ENCODE measurements around the gene HOTAIR. TPM values are rescaled to one million over a fixed set of nuclear protein-coding genes. Genes with fewer than 3 reads are reported as not detected.
A peak's percentile ranks its signal among the peaks of the same experiment; 100 is the strongest.

The HOTAIR gene
- total RNA-seq, 1 donor from 2014 or later = not detected

- DNase-seq (ENCODE audit: low spot score) (no peak), ATAC-seq (no peak)
These were observed 2.3 kb upstream of the HOTAIR start for GRCh38 chr12:53976823-53977595.

GRCh38 chr12:53976172-53976822 lies 1.5 kb upstream of the HOTAIR start:
- ATAC-seq = no peak
- no peak for DNase-seq (ENCODE audit: low spot score)

GRCh38 chr12:53975479-53976152 lies 862 bp upstream of the HOTAIR start:
- ATAC-seq = no peak
- DNase-seq (ENCODE audit: low spot score) = no peak

GRCh38 chr12:53975064-53975471 lies 314 bp upstream of the HOTAIR start:
- no peak for DNase-seq (ENCODE audit: low spot score)
- no peak for ATAC-seq

- ATAC-seq = no peak
- no peak for DNase-seq (ENCODE audit: low spot score)
These were observed 1.3 kb downstream of the HOTAIR start for GRCh38 chr12:53973236-53974042.

GRCh38 chr12:53972722-53973235 lies 2.0 kb downstream of the HOTAIR start, which contains the start of gene HOXC11:
Gene HOXC11, plus strand, starts transcription at chr12:53973126. Its CDS starts 116 bp downstream, at chr12:53973242.
- DNase-seq (ENCODE audit: low spot score) (no peak), ATAC-seq (no peak)

- DNase-seq (ENCODE audit: low spot score) (no peak), ATAC-seq (no peak)
These were observed 2.5 kb downstream of the HOTAIR start for GRCh38 chr12:53972152-53972702.

GRCh38 chr12:53971686-53972085 lies 3.1 kb downstream of the HOTAIR start:
- no peak for DNase-seq (ENCODE audit: low spot score)
- ATAC-seq = no peak

- ATAC-seq = no peak
- no peak for DNase-seq (ENCODE audit: low spot score)
These were observed 3.6 kb downstream of the HOTAIR start for GRCh38 chr12:53971129-53971528.

GRCh38 chr12:53970451-53970850 lies 4.3 kb downstream of the HOTAIR start:
- DNase-seq (ENCODE audit: low spot score) (no peak), ATAC-seq (no peak)

GRCh38 chr12:53969588-53970259 lies 5.0 kb downstream of the HOTAIR start:
- DNase-seq (ENCODE audit: low spot score) (no peak), ATAC-seq (peak; percentile 46)

GRCh38 chr12:53968214-53969127 lies 6.3 kb downstream of the HOTAIR start:
- DNase-seq (ENCODE audit: low spot score) (no peak), ATAC-seq (no peak)

GRCh38 chr12:53967421-53967925 lies 7.3 kb downstream of the HOTAIR start:
- ATAC-seq (no peak), DNase-seq (ENCODE audit: low spot score) (no peak)

GRCh38 chr12:53966385-53967133 lies 8.2 kb downstream of the HOTAIR start:
- DNase-seq (ENCODE audit: low spot score) (no peak), ATAC-seq (no peak)

GRCh38 chr12:53966085-53966384 lies 8.7 kb downstream of the HOTAIR start:
- ATAC-seq (no peak), DNase-seq (ENCODE audit: low spot score) (no peak)

- ATAC-seq (no peak), DNase-seq (ENCODE audit: low spot score) (no peak)
These were observed 9.3 kb downstream of the HOTAIR start for GRCh38 chr12:53965281-53966084.

GRCh38 chr12:53964315-53964713 lies 10.4 kb downstream of the HOTAIR start:
- ATAC-seq = no peak
- no peak for DNase-seq (ENCODE audit: low spot score)
